ENCODE measurements around the gene ZNF333. TPM values are rescaled to one million over a fixed set of nuclear protein-coding genes. Genes with fewer than 3 reads are reported as not detected.

ZNF333 gene
- total RNA-seq, 1 donor from 2014 or later: 33.6 TPM

DNA sequence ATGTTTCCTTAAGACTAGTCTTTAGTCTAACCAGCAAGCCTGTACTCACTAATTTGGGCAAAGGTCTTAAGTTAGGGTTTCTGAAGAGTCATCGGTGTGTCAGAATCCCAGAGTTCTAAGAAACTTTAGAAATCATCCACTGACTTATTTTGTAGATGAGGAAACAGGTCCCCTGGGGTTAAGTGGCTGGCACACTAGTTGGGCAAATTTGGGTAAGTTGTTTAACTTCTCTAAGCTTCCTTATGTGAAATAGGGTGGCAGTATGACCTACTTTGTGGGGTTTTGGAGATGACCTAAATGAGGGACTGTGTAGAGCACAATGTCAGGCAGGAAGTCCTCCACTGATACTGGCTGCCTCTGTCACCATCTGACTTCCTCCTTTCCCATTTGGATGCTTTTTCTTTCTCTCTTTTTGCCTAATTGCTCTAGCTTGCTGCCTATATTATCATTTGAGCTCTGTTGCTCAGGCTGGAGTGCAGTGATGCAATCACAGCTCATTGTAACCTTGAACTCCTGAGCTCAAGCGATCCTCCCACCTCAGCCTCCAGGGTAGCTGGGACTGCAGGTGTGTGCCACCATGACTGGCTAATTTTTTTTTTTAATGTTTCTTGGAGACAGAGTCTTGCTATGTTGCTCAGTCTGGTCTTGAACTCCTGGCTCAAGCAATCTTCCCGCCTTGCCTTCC is 17.5 kb upstream of the ZNF333 start:
- Mint-ChIP-seq H3K9me3 (peaks cover 27% of the 10 kb centered on the region), H3K27me3 (ENCODE audit: low read depth) (no peaks in the 10 kb centered on the region), H3K36me3 (no peaks in the 10 kb centered on the region), H3K27ac (no peak overlapping the region), H3K4me3 (no peak overlapping the region), H3K4me1 (no peaks in the 10 kb centered on the region)
- TF ChIP-seq, protein P1, sequence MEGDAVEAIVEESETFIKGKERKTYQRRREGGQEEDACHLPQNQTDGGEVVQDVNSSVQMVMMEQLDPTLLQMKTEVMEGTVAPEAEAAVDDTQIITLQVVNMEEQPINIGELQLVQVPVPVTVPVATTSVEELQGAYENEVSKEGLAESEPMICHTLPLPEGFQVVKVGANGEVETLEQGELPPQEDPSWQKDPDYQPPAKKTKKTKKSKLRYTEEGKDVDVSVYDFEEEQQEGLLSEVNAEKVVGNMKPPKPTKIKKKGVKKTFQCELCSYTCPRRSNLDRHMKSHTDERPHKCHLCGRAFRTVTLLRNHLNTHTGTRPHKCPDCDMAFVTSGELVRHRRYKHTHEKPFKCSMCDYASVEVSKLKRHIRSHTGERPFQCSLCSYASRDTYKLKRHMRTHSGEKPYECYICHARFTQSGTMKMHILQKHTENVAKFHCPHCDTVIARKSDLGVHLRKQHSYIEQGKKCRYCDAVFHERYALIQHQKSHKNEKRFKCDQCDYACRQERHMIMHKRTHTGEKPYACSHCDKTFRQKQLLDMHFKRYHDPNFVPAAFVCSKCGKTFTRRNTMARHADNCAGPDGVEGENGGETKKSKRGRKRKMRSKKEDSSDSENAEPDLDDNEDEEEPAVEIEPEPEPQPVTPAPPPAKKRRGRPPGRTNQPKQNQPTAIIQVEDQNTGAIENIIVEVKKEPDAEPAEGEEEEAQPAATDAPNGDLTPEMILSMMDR (IDR thresholded peaks at IDR 0.05; ENCODE audit: unreplicated experiment): no peak
- DNase-seq (ENCODE audit: low spot score in 2 of 2, unreplicated experiment in 2 of 2): no peak

DNA sequence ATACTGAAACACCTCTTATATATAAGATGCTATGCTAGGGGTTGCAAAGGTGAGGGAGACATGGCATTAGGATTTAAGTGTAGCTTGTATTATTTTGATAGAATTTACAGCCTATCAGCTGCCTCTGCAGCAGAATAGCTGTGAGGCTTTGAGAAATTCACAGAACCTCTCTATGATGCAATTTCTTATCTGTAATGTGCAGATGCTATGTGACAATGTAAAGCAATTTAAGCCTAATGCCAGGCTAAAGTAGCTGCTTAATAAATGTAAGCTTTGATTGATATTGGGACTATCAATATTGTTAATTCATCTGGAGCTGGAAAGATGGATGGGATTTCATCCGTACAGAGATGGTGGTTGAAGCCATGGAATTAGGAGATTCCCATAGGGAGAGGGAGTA is 16.8 kb upstream of the ZNF333 start:
- Mint-ChIP-seq H3K9me3 (peaks cover 24% of the 10 kb centered on the region), H3K36me3 (no peaks in the 10 kb centered on the region), H3K4me1 (no peaks in the 10 kb centered on the region), H3K4me3 (no peak overlapping the region), H3K27ac (no peak overlapping the region), H3K27me3 (ENCODE audit: low read depth) (no peaks in the 10 kb centered on the region)
- DNase-seq (ENCODE audit: low spot score in 2 of 2, unreplicated experiment in 2 of 2): no peak
- TF ChIP-seq, protein P1 (IDR thresholded peaks at IDR 0.05; ENCODE audit: unreplicated experiment): no peak

DNA sequence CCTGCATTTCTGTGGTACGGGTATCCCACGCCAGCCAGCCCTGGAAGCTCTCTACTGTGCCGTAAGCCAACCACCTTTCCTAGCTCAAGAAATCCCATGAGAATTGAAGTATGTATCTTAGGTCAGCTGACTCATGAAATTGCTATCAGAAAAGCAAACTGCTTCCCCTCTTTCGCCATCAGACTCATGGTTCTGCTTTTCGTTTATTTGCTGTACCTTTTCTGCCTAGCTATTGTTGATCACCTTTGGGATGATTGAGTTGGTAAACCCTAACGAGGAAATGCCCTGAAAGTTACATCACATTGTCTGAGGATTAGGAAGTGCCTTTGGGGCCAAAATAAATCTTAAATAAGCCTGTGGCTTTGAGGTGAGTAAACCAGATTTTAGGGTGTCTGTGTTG is 15.1 kb upstream of the ZNF333 start, which contains the start of gene ADGRE3:
TSS of gene ADGRE3 (minus strand) at position 81 of the 400 bp plus-strand sequence. CDS start at position 7, 74 bp downstream.
- Mint-ChIP-seq H3K9me3 (peaks cover 15% of the 10 kb centered on the region), H3K27ac (no peak within 1 kb of the TSS), H3K36me3 (no peaks in the 10 kb centered on the region), H3K4me3 (no peak within 1 kb of the TSS), H3K4me1 (no peaks in the 10 kb centered on the region), H3K27me3 (ENCODE audit: low read depth) (no peaks in the 10 kb centered on the region)
- no peak for DNase-seq (ENCODE audit: low spot score in 2 of 2, unreplicated experiment in 2 of 2)
- TF ChIP-seq, protein P1 (IDR thresholded peaks at IDR 0.05; ENCODE audit: unreplicated experiment): no peak

DNA sequence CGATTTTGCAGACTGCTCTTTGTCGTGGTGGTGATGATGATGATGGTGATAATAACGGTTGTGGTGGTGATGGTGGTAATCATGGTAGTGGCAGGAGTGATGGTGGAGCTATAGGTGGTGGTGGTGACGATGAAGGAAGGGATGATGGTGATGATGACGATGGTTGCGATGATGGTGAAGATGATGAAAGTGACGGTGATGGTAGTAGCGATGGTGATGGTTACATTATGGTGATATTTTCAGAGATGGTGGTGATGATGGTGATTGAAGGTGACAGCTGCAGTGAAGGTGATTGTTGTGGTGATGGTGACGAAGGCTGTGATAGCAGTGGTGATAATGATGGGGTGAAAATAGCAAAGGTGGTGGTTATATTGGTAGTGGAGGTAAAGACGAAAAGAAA is 13.1 kb upstream of the ZNF333 start:
- no peaks in the 10 kb centered on the region for H3K27me3 Mint-ChIP-seq (ENCODE audit: low read depth)

DNA sequence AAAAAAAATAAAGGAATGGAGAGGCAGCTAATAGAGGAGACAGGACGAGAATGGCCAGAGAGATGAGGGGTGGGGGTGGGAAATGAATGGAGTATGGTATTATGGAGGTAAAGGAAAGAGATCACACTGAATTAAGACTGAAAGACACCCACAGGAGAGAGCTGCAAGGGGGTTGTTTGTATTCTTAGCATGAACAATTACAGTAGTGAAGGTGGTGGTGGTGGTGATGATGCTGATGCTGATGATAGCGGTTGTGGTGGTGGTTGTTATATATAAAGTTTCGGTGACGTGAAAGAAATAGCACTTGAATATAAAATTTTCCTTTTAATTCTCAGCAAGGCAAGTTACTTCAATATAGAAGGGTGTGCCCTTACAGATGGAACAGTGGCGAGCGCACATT is 12.4 kb upstream of the ZNF333 start:
- Mint-ChIP-seq H3K4me3 (no peak overlapping the region), H3K9me3 (peaks cover 14% of the 10 kb centered on the region), H3K27ac (no peak overlapping the region), H3K4me1 (no peaks in the 10 kb centered on the region), H3K27me3 (ENCODE audit: low read depth) (peaks cover 5% of the 10 kb centered on the region), H3K36me3 (no peaks in the 10 kb centered on the region)
- TF ChIP-seq, protein P1 (IDR thresholded peaks at IDR 0.05; ENCODE audit: unreplicated experiment): no peak
- DNase-seq (ENCODE audit: low spot score in 2 of 2, unreplicated experiment in 2 of 2): no peak

More for the DNA sequence above, 13.1 kb upstream of the ZNF333 start:
- Mint-ChIP-seq H3K27ac (no peak overlapping the region), H3K4me1 (no peaks in the 10 kb centered on the region), H3K9me3 (peaks cover 15% of the 10 kb centered on the region), H3K36me3 (no peaks in the 10 kb centered on the region), H3K4me3 (no peak overlapping the region)
- TF ChIP-seq, protein P1 (IDR thresholded peaks at IDR 0.05; ENCODE audit: unreplicated experiment): no peak
- no peak for DNase-seq (ENCODE audit: low spot score in 2 of 2, unreplicated experiment in 2 of 2)
